Activated CD4-positive, alpha-beta T cell treated with anti-CD3 and anti-CD28 coated beads for 1 hour (primary cell): ENCODE measurements around the gene TAF12.
A peak's percentile ranks its signal among the peaks of the same experiment; 100 is the strongest.
"Not testable (repeated sequence)": the region's sequence is repeated elsewhere in the genome, so short reads cannot be mapped to it uniquely, and the experiment has no call there.

ENCODE experiments used
- DNase-seq: peaks from one replicate; pipeline ENCODE4 v3.0.0-alpha.2; 2020

The TAF12 gene

GRCh38 chr1:28642056-28642846 is 616 bp downstream of the TAF12 start:
- no peak for DNase-seq

GRCh38 chr1:28640766-28641165 is 2.1 kb downstream of the TAF12 start:
- no peak for DNase-seq

- no peak for DNase-seq
Measured at GRCh38 chr1:28632560-28632959, 10.3 kb downstream of the TAF12 start.

DNA sequence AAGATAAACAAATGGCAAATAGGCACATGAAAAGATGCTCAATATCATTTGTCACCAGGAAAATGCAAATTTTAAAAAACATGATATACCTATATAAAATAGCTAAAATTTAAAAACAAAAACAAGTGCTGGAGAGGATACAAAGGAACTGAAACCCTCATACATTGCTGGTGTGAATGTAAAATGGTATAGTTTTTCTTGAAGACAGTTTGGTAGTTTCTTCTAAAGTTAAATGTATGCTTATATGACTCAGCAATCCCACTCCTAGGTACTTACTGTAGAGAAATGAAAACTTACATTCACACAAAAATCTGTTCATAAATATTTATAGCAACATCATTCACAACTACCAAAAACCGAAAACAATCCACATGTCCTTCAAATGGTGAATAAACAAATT is 11.2 kb downstream of the TAF12 start:
- DNase-seq, result no peak

GRCh38 chr1:28613175-28613574 is 29.7 kb downstream of the TAF12 start:
- DNase-seq, result no peak

DNA sequence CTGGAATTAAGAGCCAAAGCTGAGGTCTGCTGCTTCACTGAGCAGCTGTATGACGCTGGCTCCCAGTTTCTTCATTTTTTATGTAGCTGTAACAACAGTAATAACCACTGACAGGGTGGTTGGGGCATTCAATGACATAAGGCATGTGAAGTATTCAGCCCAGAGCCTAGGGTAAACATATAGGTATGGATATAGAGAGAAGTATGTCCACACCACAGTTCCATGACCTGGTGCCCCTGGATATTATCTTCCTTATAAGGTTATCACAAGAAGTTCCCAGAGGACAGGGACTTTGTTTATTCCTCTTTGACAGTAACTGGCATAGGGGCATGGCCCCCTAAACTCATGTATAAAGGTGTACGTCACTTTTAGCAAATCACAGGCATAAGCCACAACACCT is 36.1 kb downstream of the TAF12 start:
- DNase-seq, result no peak

DNA sequence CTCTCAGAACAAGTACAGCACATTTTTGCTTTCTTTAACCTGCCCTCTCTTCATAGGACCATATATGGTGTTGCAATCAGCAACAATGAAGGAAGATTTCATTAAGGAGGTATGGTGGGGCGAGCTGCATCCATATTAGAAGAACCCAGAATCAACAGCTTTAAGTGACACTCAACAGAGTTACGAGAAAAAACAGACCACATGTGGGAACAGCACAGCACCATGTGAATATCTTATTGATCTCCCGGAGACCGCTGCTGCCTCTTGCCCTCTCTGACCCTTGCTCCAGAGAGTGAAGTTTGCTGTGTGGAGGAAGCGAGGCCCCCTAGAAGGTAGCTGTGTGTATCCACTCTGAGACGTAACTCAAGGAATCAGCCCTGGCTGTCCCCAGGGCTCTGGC is 37.9 kb downstream of the TAF12 start:
- DNase-seq, result no peak

- no peak for DNase-seq
Measured at GRCh38 chr1:28604411-28604810, 38.5 kb downstream of the TAF12 start.

- no peak for DNase-seq
Measured at GRCh38 chr1:28602536-28603439, 40.1 kb downstream of the TAF12 start.

- no peak for DNase-seq
Measured at GRCh38 chr1:28601696-28602095, 41.2 kb downstream of the TAF12 start.

DNA sequence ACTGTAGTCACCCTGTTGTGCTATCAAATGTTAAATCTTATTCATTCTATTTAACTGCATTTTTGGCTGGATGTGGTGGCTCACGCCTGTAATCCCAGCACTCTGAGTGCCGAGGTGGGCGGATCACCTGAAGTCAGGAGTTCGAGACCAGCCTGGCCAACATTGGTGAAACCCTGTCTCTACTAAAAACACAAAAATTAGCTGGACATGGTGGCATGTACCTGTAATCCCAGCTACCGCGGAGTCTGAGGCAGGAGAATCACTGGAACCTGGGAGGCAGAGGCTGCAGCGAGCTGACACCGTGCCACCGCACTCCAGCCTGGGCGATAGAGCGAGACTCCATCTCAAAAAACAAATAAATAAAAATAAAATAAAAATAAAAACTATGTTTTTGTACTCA is 46.6 kb downstream of the TAF12 start:
- not testable (repeated sequence) for DNase-seq

- DNase-seq, result no peak
Measured at GRCh38 chr1:28595412-28596191, 47.3 kb downstream of the TAF12 start.

GRCh38 chr1:28594686-28595411 is 48.0 kb downstream of the TAF12 start:
- not testable (repeated sequence) for DNase-seq

- not testable (repeated sequence) for DNase-seq
Measured at GRCh38 chr1:28593988-28594356, 48.9 kb downstream of the TAF12 start.

- DNase-seq, result no peak
Measured at GRCh38 chr1:28592321-28593071, 50.4 kb downstream of the TAF12 start.

DNA sequence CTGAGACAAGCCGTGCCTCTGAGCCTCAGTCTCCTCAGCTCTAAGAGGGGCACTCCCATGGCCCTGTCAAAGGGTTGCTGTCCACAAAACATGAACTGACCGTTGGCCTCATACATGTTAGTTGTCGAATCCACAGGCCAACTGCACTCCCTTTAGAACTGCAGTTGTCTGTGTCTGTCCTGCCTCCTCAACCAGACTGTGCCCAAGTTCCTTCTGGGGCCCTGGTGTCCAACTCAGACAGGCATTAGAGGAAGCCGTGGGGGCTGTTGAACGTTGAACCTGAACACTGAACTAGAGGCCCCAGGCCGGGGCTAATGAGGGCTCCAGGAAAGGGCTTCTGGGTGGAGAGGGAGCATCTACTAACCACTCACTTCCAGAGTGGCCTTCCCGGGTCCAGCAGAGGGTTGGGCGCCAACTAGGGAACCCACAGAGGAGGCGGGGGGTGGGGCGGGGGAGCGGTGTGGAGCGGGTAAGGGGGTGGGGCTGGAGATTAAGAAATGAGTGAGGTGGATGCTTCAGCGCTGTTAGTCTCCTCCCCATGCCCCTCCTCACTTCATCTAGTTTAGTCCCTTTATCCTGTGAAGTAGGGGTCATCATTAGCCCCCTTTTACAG is 51.1 kb downstream of the TAF12 start, which contains the start of gene RAB42:
TSS of gene RAB42 (plus strand) at position 558 of the 613 bp plus-strand sequence. CDS start 247 bp downstream, outside the sequence.
- no peak for DNase-seq

DNA sequence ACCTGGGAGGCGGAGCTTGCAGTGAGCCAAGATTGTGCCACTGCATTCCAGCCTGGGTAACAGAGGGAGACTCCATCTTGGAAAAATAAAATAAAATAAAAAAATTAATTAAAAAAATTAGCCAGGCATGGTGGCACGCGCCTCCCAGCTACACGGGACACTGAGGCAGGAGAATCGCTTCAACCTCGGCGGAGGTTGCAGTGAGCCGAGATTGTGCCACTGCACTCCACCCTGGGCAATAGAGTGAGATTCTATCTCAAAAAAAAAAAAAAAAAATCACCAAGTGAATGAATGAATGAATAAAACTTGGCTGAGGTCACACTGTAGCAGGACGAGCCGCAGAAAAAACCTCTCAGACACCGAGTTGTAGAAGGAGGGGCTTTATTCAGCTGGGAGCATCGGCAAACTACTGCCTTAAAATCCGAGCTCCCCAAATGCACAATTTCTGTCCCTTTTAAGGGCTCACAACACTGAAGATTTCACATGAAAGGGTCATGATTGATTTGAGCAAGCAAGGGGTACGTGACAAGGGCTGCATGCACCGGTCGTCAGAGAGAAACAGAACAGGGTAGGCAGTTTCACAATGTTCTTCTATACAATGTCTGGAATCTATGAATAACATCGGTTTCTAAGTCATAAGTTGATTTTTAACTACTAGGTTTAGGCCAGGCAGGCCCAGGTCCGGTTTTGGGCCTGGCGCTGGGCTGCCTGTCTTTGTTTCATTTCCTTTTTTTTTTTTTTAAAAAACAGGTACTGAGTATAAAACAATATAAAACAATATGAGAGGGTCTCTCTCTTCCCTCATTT is 56.1 kb downstream of the TAF12 start:
- DNase-seq, result not testable (repeated sequence)

DNA sequence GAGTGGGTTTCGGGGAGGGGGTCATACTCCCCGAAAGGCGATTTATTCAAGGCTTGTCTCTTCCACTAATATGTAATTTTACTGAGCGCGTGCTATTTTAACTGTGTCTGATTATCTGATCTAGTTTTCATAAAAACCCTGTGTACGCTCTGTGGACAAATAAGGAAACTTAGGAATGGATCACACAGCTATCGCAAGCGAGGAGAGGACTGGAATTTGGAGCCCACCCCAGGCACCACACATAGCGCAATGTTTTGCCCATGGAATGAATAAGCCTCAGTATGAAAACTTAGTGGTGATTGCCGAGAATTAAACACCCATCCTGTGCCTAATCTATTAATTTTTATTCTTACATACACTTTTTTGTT is 60.6 kb downstream of the TAF12 start:
- no peak for DNase-seq

- DNase-seq, result peak; percentile 92
Measured at GRCh38 chr1:28581531-28582247, 61.2 kb downstream of the TAF12 start.
